ENCODE measurements around the gene CACUL1. TPM values are rescaled to one million over a fixed set of nuclear protein-coding genes. Genes with fewer than 3 reads are reported as not detected.
"Not testable (repeated sequence)": the region's sequence is repeated elsewhere in the genome, so short reads cannot be mapped to it uniquely, and the experiment has no call there.

Gene CACUL1
- total RNA-seq, 1 experiment from 2014 or later, result 31.9 TPM

DNA sequence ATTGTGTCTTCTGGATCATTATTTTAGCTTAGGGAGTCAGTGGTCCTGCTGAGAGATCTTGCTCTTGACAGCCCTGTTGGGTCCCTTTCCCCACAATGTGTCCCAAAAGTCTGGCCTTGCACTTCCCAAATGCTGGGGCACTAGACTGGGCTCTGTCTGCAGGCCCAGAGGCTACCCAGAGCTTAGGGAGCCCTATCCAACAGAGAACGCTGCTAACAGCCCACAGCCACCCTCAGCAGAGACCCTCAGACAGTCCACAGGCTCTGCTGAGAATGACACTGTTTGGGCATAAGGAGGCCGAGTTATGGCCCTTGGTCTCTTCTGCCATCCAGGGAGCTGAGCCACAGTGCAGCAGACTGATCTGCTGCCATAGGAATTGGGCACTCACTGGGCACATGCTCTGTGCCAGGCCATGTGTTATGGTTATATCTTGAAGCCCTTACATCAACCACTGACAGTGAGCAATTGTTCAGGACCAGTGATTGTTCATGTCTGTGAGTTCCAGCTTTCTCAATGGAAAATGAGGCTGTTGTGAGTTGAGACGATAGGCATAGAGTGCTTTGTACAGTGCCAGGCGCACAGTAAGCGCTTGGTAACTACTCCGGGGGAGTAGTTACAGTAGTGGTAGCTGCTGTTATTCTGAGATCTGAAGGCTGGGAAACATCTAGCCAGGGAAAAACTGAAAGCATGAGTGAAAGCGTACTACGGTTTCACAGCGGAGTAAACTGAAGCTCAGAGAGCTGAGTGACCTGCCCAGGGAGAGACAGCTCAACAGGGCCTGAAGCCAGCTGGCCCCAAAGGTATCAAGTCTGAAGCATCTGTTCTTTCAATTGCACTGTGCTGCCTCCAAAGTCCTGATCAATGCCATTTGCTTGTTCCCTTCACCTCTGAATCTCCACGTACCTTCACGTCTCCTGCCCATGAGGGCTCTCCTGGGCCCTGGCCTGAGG is 81.7 kb downstream of the CACUL1 start:
- DNase-seq (ENCODE audit: low spot score), result no peak
- Histone ChIP-seq H3K4me1 (ENCODE audit: insufficient read depth, low read length, poor library complexity, severe bottlenecking) (peaks cover 14% of the 10 kb centered on the region), H3K9me3 (ENCODE audit: low read depth, low read length, poor library complexity, severe bottlenecking) (no peaks in the 10 kb centered on the region), H3K27me3 (replicated peaks; ENCODE audit: insufficient read depth, low read depth, low read length, poor library complexity) (no peaks in the 10 kb centered on the region), H3K27ac (ENCODE audit: low read depth, low read length, poor library complexity, severe bottlenecking) (no peak overlapping the region), H3K4me3 (ENCODE audit: low read depth, low read length, poor library complexity, severe bottlenecking) (no peak overlapping the region), H3K36me3 (ENCODE audit: insufficient read depth, low read length, poor library complexity, severe bottlenecking) (no peaks in the 10 kb centered on the region)
- intact Hi-C loops (cut with micrococcal nuclease; ENCODE audit: unreplicated experiment), result no loop called here
- CTCF ChIA-PET, result interaction anchor here (0.6 kb wide), 1 partner anchor 209 kb away, joined by 3 read pairs; no protein-coding TSS in a partner anchor
- no peak for TF ChIP-seq EZH2 (IDR thresholded peaks at IDR 0.05; ENCODE audit: borderline replicate concordance, low read depth, low read length, poor library complexity, severe bottlenecking)
- TF ChIP-seq CTCF (conservative IDR thresholded peaks at IDR 0.05; ENCODE audit: low read depth, low read length), result no peak
- BruUV-seq (replicated peaks), result no TSS peak
- POLR2A ChIA-PET (ENCODE audit: low non-redundant PET), result no interaction called here

- Histone ChIP-seq H3K27me3 (replicated peaks; ENCODE audit: insufficient read depth, low read depth, low read length, poor library complexity) (no peaks in the 10 kb centered on the region), H3K9me3 (ENCODE audit: low read depth, low read length, poor library complexity, severe bottlenecking) (no peaks in the 10 kb centered on the region), H3K4me1 (ENCODE audit: insufficient read depth, low read length, poor library complexity, severe bottlenecking) (peaks cover 14% of the 10 kb centered on the region), H3K27ac (ENCODE audit: low read depth, low read length, poor library complexity, severe bottlenecking) (no peak overlapping the region), H3K4me3 (ENCODE audit: low read depth, low read length, poor library complexity, severe bottlenecking) (no peak overlapping the region), H3K36me3 (ENCODE audit: insufficient read depth, low read length, poor library complexity, severe bottlenecking) (no peaks in the 10 kb centered on the region)
- ChIA-PET POLR2A (ENCODE audit: low non-redundant PET) (no interaction called here), CTCF (interaction anchor here (0.6 kb wide), 1 partner anchor 208 kb away, joined by 3 read pairs; no protein-coding TSS in a partner anchor)
- no TSS peak for BruUV-seq (replicated peaks)
- no peak for TF ChIP-seq EZH2 (IDR thresholded peaks at IDR 0.05; ENCODE audit: borderline replicate concordance, low read depth, low read length, poor library complexity, severe bottlenecking)
- no peak for TF ChIP-seq CTCF (conservative IDR thresholded peaks at IDR 0.05; ENCODE audit: low read depth, low read length)
- no peak for DNase-seq (ENCODE audit: low spot score)
- intact Hi-C loops (cut with micrococcal nuclease; ENCODE audit: unreplicated experiment), result no loop called here
Observed at GRCh38 chr10:118672153-118672552, 82.6 kb downstream of the CACUL1 start.

DNA sequence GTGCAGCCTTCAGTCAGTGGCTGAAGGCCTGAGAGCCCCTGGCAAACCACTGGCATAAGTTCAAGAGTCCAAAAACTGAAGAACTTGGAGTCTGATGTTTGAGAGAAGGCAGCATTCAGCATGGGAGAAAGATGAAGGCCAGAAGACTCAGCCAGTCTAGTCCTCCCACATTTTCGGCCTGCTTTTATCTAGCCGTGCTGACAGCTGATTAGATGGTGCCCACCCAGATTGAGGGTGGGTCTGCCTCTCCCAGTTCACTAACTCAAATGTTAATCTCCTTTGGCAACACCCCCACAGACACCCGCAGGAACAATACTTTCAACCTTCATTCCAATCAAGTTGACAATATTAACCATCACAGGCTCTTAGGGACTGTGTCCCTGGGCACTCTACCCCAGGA is 83.5 kb downstream of the CACUL1 start:
- H3K36me3 ChIP-seq (ENCODE audit: insufficient read depth, low read length, poor library complexity, severe bottlenecking); DNase-seq (ENCODE audit: low spot score); H3K27me3 ChIP-seq (replicated peaks; ENCODE audit: insufficient read depth, low read depth, low read length, poor library complexity); H3K9me3 ChIP-seq (ENCODE audit: low read depth, low read length, poor library complexity, severe bottlenecking); BruUV-seq (replicated peaks); H3K4me3 ChIP-seq (ENCODE audit: low read depth, low read length, poor library complexity, severe bottlenecking); H3K27ac ChIP-seq (ENCODE audit: low read depth, low read length, poor library complexity, severe bottlenecking); CTCF ChIA-PET; intact Hi-C loops (cut with micrococcal nuclease; ENCODE audit: unreplicated experiment); POLR2A ChIA-PET (ENCODE audit: low non-redundant PET): not testable (repeated sequence)
- H3K4me1 ChIP-seq (ENCODE audit: insufficient read depth, low read length, poor library complexity, severe bottlenecking), result peaks cover 14% of the 10 kb centered on the region

All from A673 (cell line).